Subcutaneous abdominal adipose tissue (tissue), 5 donors: Measurements from ENCODE around the gene RIC3.

ENCODE experiments used
- H3K27ac ChIP-seq: one replicate; pipeline ENCODE4 v1.7.0; 2013; ENCODE audit warnings: low read depth, mild to moderate bottlenecking, inconsistent platforms, low read length, moderate library complexity
- H3K27me3 ChIP-seq, 5 donors: one replicate each; pipeline ENCODE4 v1.7.0; 2013; ENCODE audit warnings: low read length in 5 of 5, inconsistent platforms in 1 of 5; ENCODE audit not compliant: control insufficient read depth in 5 of 5, insufficient read depth in 4 of 5
- H3K36me3 ChIP-seq, 5 donors: one replicate each; pipeline ENCODE4 v1.7.0; 2013; ENCODE audit warnings: low read length in 5 of 5; ENCODE audit not compliant: control insufficient read depth in 5 of 5, insufficient read depth in 5 of 5
- H3K4me1 ChIP-seq, 5 donors: one replicate each; pipeline ENCODE4 v1.7.0; 2013; ENCODE audit warnings: low read length in 5 of 5, mild to moderate bottlenecking in 3 of 5, moderate library complexity in 1 of 5; ENCODE audit not compliant: control insufficient read depth in 5 of 5, insufficient read depth in 5 of 5
- H3K4me3 ChIP-seq, 5 donors: one replicate each; pipeline ENCODE4 v1.7.0; 2013; ENCODE audit warnings: low read length in 5 of 5, low read depth in 1 of 5
- H3K9ac ChIP-seq, 5 donors: one replicate each; pipeline ENCODE4 v1.7.0; 2013; ENCODE audit warnings: low read length in 5 of 5, mild to moderate bottlenecking in 4 of 5, moderate library complexity in 3 of 5
- H3K9me3 ChIP-seq, 5 donors: one replicate each; pipeline ENCODE4 v1.7.0; 2013; ENCODE audit warnings: low read length in 5 of 5; ENCODE audit not compliant: control insufficient read depth in 5 of 5
- donor health status: healthy.
- donor health status: healthy.
- donor health status: healthy.
- donor health status: healthy.
- donor health status: healthy.

RIC3 gene

GRCh38 chr11:8075119-8075726, 93.6 kb downstream of the RIC3 start:
- Histone ChIP-seq H3K27me3 (no peaks in the 10 kb centered on the region), H3K27ac (no peak overlapping the region), H3K36me3 (no peaks in the 10 kb centered on the region), H3K4me3 (no peak overlapping the region), H3K4me1 (peaks cover 0 to 2% (median 2%) of the 10 kb centered on the region in 5 donors), H3K9ac (no peak overlapping the region), H3K9me3 (no peaks in the 10 kb centered on the region)

DNA sequence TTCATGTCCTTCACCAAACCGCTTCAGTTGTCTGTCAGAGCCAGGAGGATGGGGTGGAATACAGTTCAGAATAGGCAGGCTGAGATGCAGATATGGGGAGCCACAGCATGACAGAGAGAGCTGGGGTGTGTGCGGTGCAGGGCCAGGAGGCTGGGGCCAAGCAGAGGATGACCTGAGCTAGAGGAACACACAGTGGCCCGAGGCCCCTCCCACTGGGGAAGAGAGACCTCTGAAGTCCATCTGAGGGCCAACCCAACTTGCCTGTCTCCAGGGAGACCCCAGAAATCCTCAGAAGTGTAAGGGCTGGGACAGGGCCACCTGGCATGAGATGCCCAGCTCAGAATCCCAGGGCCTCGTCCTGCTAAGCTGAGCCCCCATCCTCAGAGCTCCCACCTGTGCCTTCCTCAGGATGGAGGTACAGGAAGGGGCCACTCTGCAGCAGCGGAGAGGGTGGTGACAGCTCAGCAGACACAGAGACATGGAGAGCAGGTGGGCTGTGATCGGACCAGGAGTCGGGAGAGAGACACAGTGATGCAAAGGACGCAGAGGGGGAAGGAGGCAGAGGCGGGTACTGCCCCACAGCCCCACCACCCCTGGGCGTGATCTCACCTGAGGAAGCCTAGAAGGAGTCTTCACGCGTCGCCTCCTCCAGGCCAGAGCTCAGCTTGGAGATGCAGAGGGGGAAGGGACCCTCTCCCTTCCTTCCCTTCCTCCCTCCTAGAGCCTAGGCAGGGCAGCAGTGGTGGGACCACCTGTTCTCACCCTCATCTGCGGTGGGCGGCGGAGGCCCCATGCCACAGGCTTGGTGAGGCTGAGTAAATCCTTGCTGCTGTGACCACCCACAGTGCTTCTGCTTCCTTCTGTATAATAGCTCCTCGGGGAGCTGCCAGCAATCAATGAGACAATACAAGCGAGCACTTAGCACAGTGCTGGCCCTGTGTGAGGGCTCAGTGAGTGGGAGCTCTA, 96.9 kb downstream of the RIC3 start:
- Histone ChIP-seq H3K27me3 (no peaks in the 10 kb centered on the region), H3K36me3 (no peaks in the 10 kb centered on the region), H3K4me1 (peaks cover 13 to 35% (median 32%) of the 10 kb centered on the region in 5 donors), H3K9ac (no peak overlapping the region), H3K27ac (no peak overlapping the region), H3K9me3 (no peaks in the 10 kb centered on the region), H3K4me3 (no peak overlapping the region)

DNA sequence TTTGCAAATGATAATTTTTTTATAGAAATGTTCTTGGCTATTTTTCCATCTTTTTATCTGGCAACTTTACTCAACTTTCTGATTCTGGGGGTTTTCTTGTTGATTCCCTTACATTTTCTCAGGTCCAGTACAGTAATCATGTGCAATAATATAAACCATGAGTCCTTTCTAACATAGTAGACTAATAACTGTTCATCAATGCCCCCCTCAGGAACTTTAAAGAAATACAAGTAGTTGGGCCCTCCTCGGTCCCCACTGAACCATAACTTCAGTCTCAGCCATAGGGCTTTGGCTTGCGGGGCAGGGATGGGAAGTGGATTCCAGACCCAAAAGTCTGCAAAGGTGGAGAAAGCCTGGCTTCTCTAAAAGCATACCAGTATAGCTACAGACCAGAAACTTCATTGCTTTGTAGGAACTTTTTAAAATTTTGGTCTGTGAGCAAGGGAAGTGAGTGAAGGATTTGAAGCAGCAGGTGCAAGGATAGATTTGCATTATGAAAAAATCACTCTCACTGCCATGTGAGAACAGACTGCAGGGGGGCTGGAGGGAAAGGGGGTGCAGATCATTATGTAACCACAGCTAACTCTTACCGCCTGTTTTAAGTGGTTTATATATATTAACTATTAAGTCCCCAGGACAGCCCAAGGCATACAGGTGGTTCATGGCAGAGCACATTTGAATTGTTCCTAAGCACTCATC, 98.3 kb downstream of the RIC3 start:
- H3K9me3 ChIP-seq, result no peaks in the 10 kb centered on the region
- H3K27ac ChIP-seq, result no peak overlapping the region

GRCh38 chr11:8069771-8070170, 99.1 kb downstream of the RIC3 start:
- H3K9ac ChIP-seq, result no peak overlapping the region
- H3K27ac ChIP-seq, result peak overlapping the region; percentile 89
- no peaks in the 10 kb centered on the region for H3K36me3 ChIP-seq
- H3K4me1 ChIP-seq, result peaks cover 13 to 53% (median 48%) of the 10 kb centered on the region in 5 donors
- H3K4me3 ChIP-seq, result no peak overlapping the region
- H3K27me3 ChIP-seq, result no peaks in the 10 kb centered on the region
- no peaks in the 10 kb centered on the region for H3K9me3 ChIP-seq

More for the DNA sequence above, 98.3 kb downstream of the RIC3 start:
- Histone ChIP-seq H3K4me1 (peaks cover 13 to 48% (median 45%) of the 10 kb centered on the region in 5 donors), H3K36me3 (no peaks in the 10 kb centered on the region), H3K9ac (no peak overlapping the region), H3K27me3 (no peaks in the 10 kb centered on the region), H3K4me3 (no peak overlapping the region)

DNA sequence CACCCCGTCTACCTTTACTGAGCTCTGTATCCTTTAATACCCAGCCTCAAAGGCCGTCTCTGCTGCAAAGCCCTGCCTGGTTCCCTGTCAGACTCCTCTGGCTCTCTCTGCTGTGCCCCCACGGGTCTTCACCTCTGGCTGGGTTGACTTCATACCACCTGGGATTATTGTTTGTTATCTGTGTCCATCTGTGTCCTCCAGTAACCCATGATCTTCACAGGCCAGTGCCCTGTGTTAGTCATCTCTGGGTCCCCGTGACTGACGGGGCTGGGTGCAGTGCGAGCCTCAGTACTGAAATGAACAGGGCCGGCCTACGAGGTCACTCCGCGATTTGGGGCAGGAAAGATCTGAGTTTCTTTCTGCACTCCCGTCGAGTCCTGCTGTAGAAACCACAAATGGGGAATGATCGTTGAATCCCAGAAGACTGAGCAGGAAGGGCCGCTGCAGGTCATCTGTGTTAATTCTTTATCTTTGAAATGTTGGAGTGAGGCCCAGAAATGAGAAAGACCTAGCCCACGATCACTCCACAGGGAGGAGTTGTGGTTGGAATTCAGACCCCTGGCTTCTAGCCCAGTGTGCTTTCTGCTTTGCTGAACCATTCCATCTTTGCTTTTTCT, 100.1 kb downstream of the RIC3 start:
- Histone ChIP-seq H3K4me1 (peaks cover 13 to 63% (median 58%) of the 10 kb centered on the region in 5 donors), H3K9ac (peak overlapping the region in 2 of 5 donors; percentile 32 to 45), H3K9me3 (no peaks in the 10 kb centered on the region), H3K27ac (peak overlapping the region; percentile 89), H3K36me3 (no peaks in the 10 kb centered on the region), H3K27me3 (no peaks in the 10 kb centered on the region), H3K4me3 (peak overlapping the region; percentile 36 to 50 (median 49))

- peak overlapping the region in 1 of 5 donors; percentile 42 for H3K9ac ChIP-seq
- no peaks in the 10 kb centered on the region for H3K36me3 ChIP-seq
- H3K4me3 ChIP-seq, result peak overlapping the region in 3 of 5 donors; percentile 13 to 50 (median 32)
- no peaks in the 10 kb centered on the region for H3K27me3 ChIP-seq
- peaks cover 13 to 69% (median 62%) of the 10 kb centered on the region in 5 donors for H3K4me1 ChIP-seq
- no peaks in the 10 kb centered on the region for H3K9me3 ChIP-seq
- H3K27ac ChIP-seq, result peak overlapping the region; percentile 89
These were observed 100.8 kb downstream of the RIC3 start for GRCh38 chr11:8067929-8068575.

DNA sequence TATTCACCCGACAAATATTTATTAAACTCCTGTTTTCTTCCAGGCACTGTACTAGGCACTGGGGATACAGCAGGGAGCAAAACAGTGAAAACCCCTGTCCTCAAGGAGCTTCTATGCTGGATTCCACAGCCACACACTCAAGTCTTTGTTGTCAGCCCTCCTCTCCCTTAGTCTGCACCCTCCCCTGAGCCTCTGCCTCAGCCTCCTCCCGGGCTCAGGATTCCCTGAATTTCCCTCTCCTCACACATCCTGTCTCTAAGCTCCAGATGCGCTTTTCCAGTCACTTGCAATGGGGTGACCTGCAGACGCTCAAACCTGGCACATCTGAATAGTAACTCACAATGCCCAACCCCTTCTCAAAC, 101.3 kb downstream of the RIC3 start:
- H3K4me3 ChIP-seq, result no peak overlapping the region
- no peak overlapping the region for H3K9ac ChIP-seq
- H3K4me1 ChIP-seq, result peaks cover 13 to 74% (median 67%) of the 10 kb centered on the region in 5 donors
- H3K27ac ChIP-seq, result peak overlapping the region; percentile 89
- no peaks in the 10 kb centered on the region for H3K27me3 ChIP-seq
- H3K9me3 ChIP-seq, result no peaks in the 10 kb centered on the region
- no peaks in the 10 kb centered on the region for H3K36me3 ChIP-seq

- H3K27me3 ChIP-seq, result no peaks in the 10 kb centered on the region
- H3K4me1 ChIP-seq, result peaks cover 13 to 80% (median 73%) of the 10 kb centered on the region in 5 donors
- peak overlapping the region; percentile 89 for H3K27ac ChIP-seq
- no peaks in the 10 kb centered on the region for H3K36me3 ChIP-seq
- H3K4me3 ChIP-seq, result no peak overlapping the region
- H3K9ac ChIP-seq, result no peak overlapping the region
- no peaks in the 10 kb centered on the region for H3K9me3 ChIP-seq
These were observed 101.8 kb downstream of the RIC3 start for GRCh38 chr11:8066911-8067455.
